K562 (cell line): ENCODE measurements around the gene PSMA8. TPM values are rescaled to one million over a fixed set of nuclear protein-coding genes. Genes with fewer than 3 reads are reported as not detected.

Experiments used
- CBFB ChIP-seq: sonication (generic); formaldehyde crosslinking; IDR thresholded peaks from 2 replicates; pipeline ENCODE4 v1.4.0; 2020; ENCODE audit warnings: mild to moderate bottlenecking, missing genetic modification reagents
- CSDE1 ChIP-seq, 2 experiments: fragments of 450-650 bp; IDR thresholded peaks; 2 replicates each; pipeline ENCODE4 v1.6.1; 2016; ENCODE audit warnings: mild to moderate bottlenecking in 1 of 2
- E2F8 ChIP-seq: fragments of 450-650 bp; IDR thresholded peaks from 2 replicates; pipeline ENCODE4 v1.7.1; 2018; ENCODE audit warnings: mild to moderate bottlenecking, low read depth; ENCODE audit not compliant: partially characterized antibody
- GABPA ChIP-seq: fragments of 200-800 bp; sonication (Bioruptor generic); conservative IDR thresholded peaks from 2 replicates; pipeline ENCODE4 v1.6.1; 2016; ENCODE audit warnings: low read depth, missing genetic modification characterization, missing compliant biosample characterization
- MAFF ChIP-seq: IDR thresholded peaks from 2 replicates; pipeline ENCODE4 v1.6.1; 2012; ENCODE audit warnings: low read length, improper control_type of control experiment
- MCM2 ChIP-seq: fragments of 450-650 bp; IDR thresholded peaks from 2 replicates; pipeline ENCODE4 v1.6.1; 2017; ENCODE audit warnings: low read depth, mild to moderate bottlenecking
- MTA2 ChIP-seq: fragments of 450-650 bp; IDR thresholded peaks from 2 replicates; pipeline ENCODE4 v1.6.1; 2016; ENCODE audit warnings: low read depth
- NFATC3 ChIP-seq: fragments of 450-650 bp; IDR thresholded peaks from 2 replicates; pipeline ENCODE4 v1.6.1; 2017; ENCODE audit warnings: mild to moderate bottlenecking
- NRF1 ChIP-seq, 2 experiments: fragments of 450-650 bp; IDR thresholded peaks in 1 of 2; conservative IDR thresholded peaks in 1 of 2; 2 replicates each; pipeline ENCODE4 v1.6.1; 2014; ENCODE audit warnings: mild to moderate bottlenecking in 2 of 2
- POLR2H ChIP-seq: IDR thresholded peaks from 2 replicates; pipeline ENCODE4 v1.6.1; 2016; ENCODE audit warnings: missing genetic modification characterization, low read depth, mild to moderate bottlenecking, control low read depth, missing compliant biosample characterization, moderate library complexity
- PREB ChIP-seq: sonication (generic); formaldehyde crosslinking; IDR thresholded peaks from 2 replicates; pipeline ENCODE4 v1.8.1; 2023; ENCODE audit warnings: mild to moderate bottlenecking, missing genetic modification reagents
- SIN3A ChIP-seq, 2 experiments: fragments of 150-350 bp in 1 of 2; IDR thresholded peaks; 2 replicates each; pipeline ENCODE4 v1.6.1; 2011 to 2016; ENCODE audit warnings: borderline replicate concordance in 2 of 2, low read depth in 2 of 2, low read length in 2 of 2, mild to moderate bottlenecking in 2 of 2, moderate library complexity in 2 of 2; ENCODE audit not compliant: control insufficient read depth in 1 of 2
- TEAD2 ChIP-seq: fragments of 450-650 bp; IDR thresholded peaks from 2 replicates; pipeline ENCODE4 v1.6.1; 2016; ENCODE audit warnings: missing genetic modification characterization, control low read depth, missing compliant biosample characterization
- TFAM ChIP-seq: fragments of 250-450 bp; sonication (Bioruptor Pico); conservative IDR thresholded peaks from 2 replicates; pipeline ENCODE4 v1.5.0; 2021; ENCODE audit warnings: mild to moderate bottlenecking, moderate library complexity
- ZBTB1 ChIP-seq: sonication (generic); formaldehyde crosslinking; IDR thresholded peaks from 2 replicates; pipeline ENCODE4 v1.8.1; 2023; ENCODE audit warnings: missing genetic modification reagents, low read depth, mild to moderate bottlenecking, borderline replicate concordance
- ZNF217 ChIP-seq: sonication (generic); formaldehyde crosslinking; IDR thresholded peaks from 2 replicates; pipeline ENCODE4 v1.8.0; 2022; ENCODE audit warnings: mild to moderate bottlenecking, missing genetic modification reagents
- ZNF445 ChIP-seq: fragments of 250-450 bp; sonication (Bioruptor Pico); IDR thresholded peaks from 2 replicates; pipeline ENCODE4 v1.4.0; 2020; ENCODE audit warnings: low read depth, mild to moderate bottlenecking, moderate library complexity
- ZNF655 ChIP-seq: fragments of 250-450 bp; sonication (Bioruptor Pico); IDR thresholded peaks from 2 replicates; pipeline ENCODE4 v1.5.0; 2021
- ZNF77 ChIP-seq: fragments of 250-450 bp; sonication (Bioruptor Pico); IDR thresholded peaks from 2 replicates; pipeline ENCODE4 v1.5.0; 2020
- polyA plus RNA-seq, 8 experiments: library from polyadenylated mRNA; depleted of rRNA in 4 of 8; stranded (reverse) in 5 of 8; unstranded in 3 of 8; fragments of >200 nt; fragmentation: Nextera tagmentation in 2 of 8; fragmentation: Illumina TruSeq in 1 of 8; extraction: Ambion mirVana in 2 of 8; extraction: Trizol in 1 of 8; gene quantifications; 2 replicates each; pipeline versions ENCODE4 v1.2.1 to v1.2.3, GENCODE V29; 2011 to 2014; ENCODE audit warnings: inconsistent platforms in 1 of 8, missing spikeins in 1 of 8
- total RNA-seq, 7 experiments: library from RNA; depleted of rRNA in 6 of 7; stranded (reverse); fragments of >200 nt in 6 of 7; fragmentation: Illumina TruSeq in 2 of 7; extraction: Trizol in 2 of 7; gene quantifications; 2 replicates each; pipeline versions ENCODE4 v1.2.1 to v1.2.3, GENCODE V29; 2011 to 2021; ENCODE audit warnings: low replicate concordance in 1 of 7
- TF ChIP-seq, protein P1 (sequence below): fragments of 250-450 bp; sonication (Bioruptor Pico); IDR thresholded peaks from 2 replicates; pipeline ENCODE4 v1.6.1; 2021; ENCODE audit warnings: mild to moderate bottlenecking
- TF ChIP-seq, protein P2 (sequence below): fragments of 250-450 bp; sonication (Bioruptor Pico); IDR thresholded peaks from 2 replicates; pipeline ENCODE4 v1.8.0; 2022; ENCODE audit warnings: moderate library complexity, mild to moderate bottlenecking, inconsistent platforms

Gene PSMA8
- total and polyA plus RNA-seq, 9 of the 15 experiments (the other 6 are each of a cell fraction or from before 2014, with no cell fraction given), result not detected

DNA sequence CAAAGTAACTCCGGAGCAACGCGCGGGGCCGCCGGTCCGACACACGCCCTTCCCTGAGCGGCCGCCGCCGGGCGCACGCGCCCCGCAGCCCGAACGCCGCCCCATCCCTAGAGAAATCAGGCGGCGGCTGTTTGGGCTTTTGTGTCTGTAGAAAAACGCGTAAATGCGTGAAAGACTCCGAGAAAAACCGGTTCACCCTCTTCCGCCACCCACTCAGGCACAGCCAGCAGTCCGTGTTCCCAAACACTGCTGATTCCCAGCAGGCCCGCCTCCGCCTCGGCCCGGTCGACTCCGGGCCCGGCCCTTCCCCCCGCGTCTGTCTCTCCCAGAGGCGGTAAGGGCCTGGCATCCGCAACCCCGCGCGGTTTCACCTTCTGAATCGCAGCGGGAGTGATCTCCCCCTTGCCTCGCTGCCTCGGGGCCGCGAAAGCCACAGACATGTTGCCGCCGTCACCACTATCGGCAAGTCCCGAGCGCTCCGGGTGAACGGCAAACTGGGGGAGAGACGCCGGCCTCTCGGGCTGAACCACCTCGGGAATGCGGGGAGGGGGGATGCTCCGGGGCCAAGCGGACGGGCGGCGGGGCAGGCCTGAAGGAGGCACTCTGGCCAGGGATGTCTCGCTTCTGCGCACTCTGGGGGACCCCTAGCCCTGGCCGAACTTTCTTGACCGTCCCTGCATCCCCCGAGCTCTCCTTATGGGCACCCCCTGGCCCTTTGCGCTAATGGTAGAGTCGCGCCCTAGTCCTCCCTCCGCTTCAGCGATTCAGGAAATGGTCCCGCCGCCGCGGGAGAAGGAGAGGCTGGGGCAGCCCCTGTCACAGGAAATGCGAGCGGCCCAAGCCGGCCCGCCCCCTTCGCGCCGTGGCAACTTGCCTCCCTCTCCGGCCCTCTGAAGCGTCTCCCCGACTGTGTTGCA, 43.3 kb upstream of the PSMA8 start, which contains the start of gene SS18 (continued):
- TF ChIP-seq GABPA (tag) (peak; percentile 87), ZNF445 (CRISPR knock-in tag) (no peak), NRF1 (conservative IDR thresholded peaks at IDR 0.05 in 1 of 2, IDR thresholded peaks at IDR 0.05 in 1 of 2) (peak; percentile 94), PREB (CRISPR knock-in tag) (peak; percentile 88; the same call in 1 of the 2 replicates), MCM2 (no peak), MTA2 (no peak), CSDE1 (IDR thresholded peaks at IDR 0.05) (no peak), E2F8 (peak; percentile 65), ZNF655 (no peak), NFATC3 (no peak), MAFF (peak; percentile 10; the same call in 1 of the 2 replicates), TEAD2 (peak; percentile 21; the same call in 1 of the 2 replicates), POLR2H (tag) (peak; percentile 82), SIN3A (IDR thresholded peaks at IDR 0.05; ENCODE audit: borderline replicate concordance in 2 of 2, control insufficient read depth in 1 of 2, low read depth in 2 of 2, low read length in 2 of 2) (peak; percentile 42 to 61; a peak in 3 of 4 replicates), ZNF77 (CRISPR knock-in tag) (no peak), ZNF217 (CRISPR knock-in tag) (no peak), TFAM (CRISPR knock-in tag) (no peak), CBFB (CRISPR knock-in tag) (peak; percentile 89), ZBTB1 (CRISPR knock-in tag) (peak; percentile 90; the same call in 1 of the 2 replicates)
- TF ChIP-seq, protein P1, sequence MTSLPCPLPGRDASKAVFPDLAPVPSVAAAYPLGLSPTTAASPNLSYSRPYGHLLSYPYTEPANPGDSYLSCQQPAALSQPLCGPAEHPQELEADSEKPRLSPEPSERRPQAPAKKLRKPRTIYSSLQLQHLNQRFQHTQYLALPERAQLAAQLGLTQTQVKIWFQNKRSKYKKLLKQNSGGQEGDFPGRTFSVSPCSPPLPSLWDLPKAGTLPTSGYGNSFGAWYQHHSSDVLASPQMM (CRISPR knock-in tag), result no peak
- TF ChIP-seq, protein P2, sequence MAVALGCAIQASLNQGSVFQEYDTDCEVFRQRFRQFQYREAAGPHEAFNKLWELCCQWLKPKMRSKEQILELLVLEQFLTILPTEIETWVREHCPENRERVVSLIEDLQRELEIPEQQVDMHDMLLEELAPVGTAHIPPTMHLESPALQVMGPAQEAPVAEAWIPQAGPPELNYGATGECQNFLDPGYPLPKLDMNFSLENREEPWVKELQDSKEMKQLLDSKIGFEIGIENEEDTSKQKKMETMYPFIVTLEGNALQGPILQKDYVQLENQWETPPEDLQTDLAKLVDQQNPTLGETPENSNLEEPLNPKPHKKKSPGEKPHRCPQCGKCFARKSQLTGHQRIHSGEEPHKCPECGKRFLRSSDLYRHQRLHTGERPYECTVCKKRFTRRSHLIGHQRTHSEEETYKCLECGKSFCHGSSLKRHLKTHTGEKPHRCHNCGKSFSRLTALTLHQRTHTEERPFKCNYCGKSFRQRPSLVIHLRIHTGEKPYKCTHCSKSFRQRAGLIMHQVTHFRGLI, result no peak
